Measurements from ENCODE around the gene TRIO.

TRIO gene

GRCh38 chr5:14510156-14510734, 367.1 kb downstream of the TRIO start:
- TF ChIP-seq, protein P1, sequence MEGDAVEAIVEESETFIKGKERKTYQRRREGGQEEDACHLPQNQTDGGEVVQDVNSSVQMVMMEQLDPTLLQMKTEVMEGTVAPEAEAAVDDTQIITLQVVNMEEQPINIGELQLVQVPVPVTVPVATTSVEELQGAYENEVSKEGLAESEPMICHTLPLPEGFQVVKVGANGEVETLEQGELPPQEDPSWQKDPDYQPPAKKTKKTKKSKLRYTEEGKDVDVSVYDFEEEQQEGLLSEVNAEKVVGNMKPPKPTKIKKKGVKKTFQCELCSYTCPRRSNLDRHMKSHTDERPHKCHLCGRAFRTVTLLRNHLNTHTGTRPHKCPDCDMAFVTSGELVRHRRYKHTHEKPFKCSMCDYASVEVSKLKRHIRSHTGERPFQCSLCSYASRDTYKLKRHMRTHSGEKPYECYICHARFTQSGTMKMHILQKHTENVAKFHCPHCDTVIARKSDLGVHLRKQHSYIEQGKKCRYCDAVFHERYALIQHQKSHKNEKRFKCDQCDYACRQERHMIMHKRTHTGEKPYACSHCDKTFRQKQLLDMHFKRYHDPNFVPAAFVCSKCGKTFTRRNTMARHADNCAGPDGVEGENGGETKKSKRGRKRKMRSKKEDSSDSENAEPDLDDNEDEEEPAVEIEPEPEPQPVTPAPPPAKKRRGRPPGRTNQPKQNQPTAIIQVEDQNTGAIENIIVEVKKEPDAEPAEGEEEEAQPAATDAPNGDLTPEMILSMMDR (IDR thresholded peaks at IDR 0.05; ENCODE audit: low read depth, low read length): no peak
- H3K4me3 ChIP-seq (replicated peaks in 1 of 2; ENCODE audit: low read depth in 2 of 2, low read length in 2 of 2): no peak overlapping the region
- no peak for DNase-seq (ENCODE audit: low read depth in 2 of 2)

GRCh38 chr5:14510880-14511279, 367.7 kb downstream of the TRIO start:
- TF ChIP-seq, protein P1 (IDR thresholded peaks at IDR 0.05; ENCODE audit: low read depth, low read length): no peak
- no peak for DNase-seq (ENCODE audit: low read depth in 2 of 2)
- H3K4me3 ChIP-seq (replicated peaks in 1 of 2; ENCODE audit: low read depth in 2 of 2, low read length in 2 of 2): no peak overlapping the region

GRCh38 chr5:14512574-14512973, 369.4 kb downstream of the TRIO start:
- TF ChIP-seq, protein P1 (IDR thresholded peaks at IDR 0.05; ENCODE audit: low read depth, low read length): no peak
- H3K4me3 ChIP-seq (replicated peaks in 1 of 2; ENCODE audit: low read depth in 2 of 2, low read length in 2 of 2): no peak overlapping the region
- no peak for DNase-seq (ENCODE audit: low read depth in 2 of 2)

DNA sequence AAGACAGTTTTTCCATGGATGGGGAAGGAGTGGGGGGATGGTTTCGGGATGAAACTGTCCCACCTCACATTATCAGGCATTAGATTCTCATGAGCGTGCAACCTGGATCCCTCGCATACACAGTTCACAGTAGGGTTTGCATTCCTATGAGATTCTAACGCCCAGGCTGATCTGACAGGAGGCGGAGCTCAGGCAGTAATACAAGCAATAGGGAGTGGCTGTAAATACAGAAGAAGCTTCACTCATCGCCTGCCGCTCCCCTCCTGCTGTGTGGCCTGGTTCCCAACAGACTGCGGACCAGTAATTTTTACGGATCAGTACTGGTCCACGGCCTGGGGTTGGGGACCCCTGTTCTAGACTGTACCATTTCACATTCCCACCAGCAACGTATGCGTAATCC, 370.1 kb downstream of the TRIO start:
- H3K4me3 ChIP-seq (replicated peaks in 1 of 2; ENCODE audit: low read depth in 2 of 2, low read length in 2 of 2): no peak overlapping the region
- no peak for DNase-seq (ENCODE audit: low read depth in 2 of 2)
- TF ChIP-seq, protein P1 (IDR thresholded peaks at IDR 0.05; ENCODE audit: low read depth, low read length): no peak

DNA sequence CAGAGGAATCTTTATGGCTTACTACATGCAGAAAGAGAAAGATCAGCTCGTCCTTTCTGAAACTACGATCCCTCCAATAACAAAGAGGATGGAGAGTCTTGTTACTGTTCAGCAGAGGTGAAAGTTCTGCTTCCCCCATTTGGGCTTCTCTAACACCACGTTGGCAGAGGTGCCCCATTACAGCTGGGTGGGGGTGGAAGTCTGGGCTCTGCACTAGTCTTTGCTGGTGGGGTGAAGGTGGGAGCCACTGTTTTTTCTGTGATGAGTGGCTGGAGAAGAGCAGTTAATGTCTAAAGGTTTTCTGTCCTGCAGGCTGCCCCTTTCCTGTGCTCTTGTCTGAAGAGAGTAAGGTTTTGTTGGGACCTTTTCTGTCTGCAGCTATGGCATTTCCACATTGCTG, 373.8 kb downstream of the TRIO start:
- H3K4me3 ChIP-seq (replicated peaks in 1 of 2; ENCODE audit: low read depth in 2 of 2, low read length in 2 of 2): no peak overlapping the region
- DNase-seq (ENCODE audit: low read depth in 2 of 2): no peak
- TF ChIP-seq, protein P1 (IDR thresholded peaks at IDR 0.05; ENCODE audit: low read depth, low read length): no peak

DNA sequence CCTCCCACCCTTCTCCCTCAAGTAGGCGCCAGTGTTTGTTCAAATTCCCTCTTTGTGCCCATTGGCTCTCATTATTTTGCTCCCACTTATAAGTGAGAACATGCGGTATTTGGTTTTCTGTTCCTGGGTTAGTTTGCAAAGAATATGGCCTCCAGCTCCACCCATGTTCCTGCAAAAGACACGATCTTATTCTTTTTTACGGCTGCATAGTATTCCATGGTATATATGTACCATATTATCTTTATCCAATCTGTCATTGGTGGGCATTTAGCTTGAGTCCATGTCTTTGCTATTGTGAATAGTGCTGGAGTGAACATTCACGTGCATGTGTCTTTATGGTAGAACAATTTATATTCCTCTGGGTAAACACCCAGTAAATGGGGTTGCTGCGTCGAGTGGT, 375.5 kb downstream of the TRIO start:
- no peak overlapping the region for H3K4me3 ChIP-seq (replicated peaks in 1 of 2; ENCODE audit: low read depth in 2 of 2, low read length in 2 of 2)
- no peak for DNase-seq (ENCODE audit: low read depth in 2 of 2)
- TF ChIP-seq, protein P1 (IDR thresholded peaks at IDR 0.05; ENCODE audit: low read depth, low read length): no peak

- TF ChIP-seq, protein P1 (IDR thresholded peaks at IDR 0.05; ENCODE audit: low read depth, low read length): no peak
- DNase-seq (ENCODE audit: low read depth in 2 of 2): no peak
- H3K4me3 ChIP-seq (replicated peaks in 1 of 2; ENCODE audit: low read depth in 2 of 2, low read length in 2 of 2): no peak overlapping the region
These were observed 378.6 kb downstream of the TRIO start for GRCh38 chr5:14521748-14522147.

Data from cardiac fibroblast (primary cell).